Mesothelial cell of epicardium (in vitro differentiated cells): ENCODE results near the gene RASL10A. TPM values are rescaled to one million over a fixed set of nuclear protein-coding genes. Genes with fewer than 3 reads are reported as not detected.
A peak's percentile ranks its signal among the peaks of the same experiment; 100 is the strongest.

ENCODE experiments used
- DNase-seq, 2 experiments: peaks; one replicate each; pipeline ENCODE4 v3.0.0; 2021; ENCODE audit warnings: low spot score in 2 of 2; ENCODE audit not compliant: unreplicated experiment in 2 of 2
- H3K27ac Mint-ChIP-seq: 2 replicates; pipeline ENCODE4 v1.8.0; 2021; ENCODE audit warnings: mixed read lengths
- H3K27me3 Mint-ChIP-seq: 2 replicates; pipeline ENCODE4 v1.8.0; 2021; ENCODE audit warnings: low read depth, mixed read lengths
- H3K36me3 Mint-ChIP-seq: 2 replicates; pipeline ENCODE4 v1.8.0; 2021; ENCODE audit warnings: mixed read lengths
- H3K4me1 Mint-ChIP-seq: 2 replicates; pipeline ENCODE4 v1.8.0; 2021; ENCODE audit warnings: mixed read lengths
- H3K4me3 Mint-ChIP-seq: 2 replicates; pipeline ENCODE4 v1.8.0; 2021; ENCODE audit warnings: mild to moderate bottlenecking, moderate library complexity, mixed read lengths
- H3K9me3 Mint-ChIP-seq: 2 replicates; pipeline ENCODE4 v1.8.0; 2021; ENCODE audit warnings: mixed read lengths
- total RNA-seq: library from RNA; stranded (reverse); gene quantifications from 3 replicates; pipeline ENCODE4 v1.2.1, GENCODE V29; 2021
- TF ChIP-seq, protein P1 (sequence below): fragments of 200-600 bp; sonication (generic); IDR thresholded peaks from one replicate; pipeline ENCODE4 v1.5.0; 2021; ENCODE audit warnings: antibody characterized with exemption; ENCODE audit not compliant: unreplicated experiment

RASL10A gene
- total RNA-seq, 1 donor from 2014 or later: 3.8 TPM

GRCh38 chr22:29275819-29276565, 39.5 kb downstream of the RASL10A start:
- peaks cover 38% of the 10 kb centered on the region for H3K4me1 Mint-ChIP-seq
- DNase-seq: no peak
- peaks cover 57% of the 10 kb centered on the region for H3K36me3 Mint-ChIP-seq
- no peaks in the 10 kb centered on the region for H3K27me3 Mint-ChIP-seq
- H3K27ac Mint-ChIP-seq: peak overlapping the region; percentile 52
- H3K4me3 Mint-ChIP-seq: no peak overlapping the region
- TF ChIP-seq, protein P1, sequence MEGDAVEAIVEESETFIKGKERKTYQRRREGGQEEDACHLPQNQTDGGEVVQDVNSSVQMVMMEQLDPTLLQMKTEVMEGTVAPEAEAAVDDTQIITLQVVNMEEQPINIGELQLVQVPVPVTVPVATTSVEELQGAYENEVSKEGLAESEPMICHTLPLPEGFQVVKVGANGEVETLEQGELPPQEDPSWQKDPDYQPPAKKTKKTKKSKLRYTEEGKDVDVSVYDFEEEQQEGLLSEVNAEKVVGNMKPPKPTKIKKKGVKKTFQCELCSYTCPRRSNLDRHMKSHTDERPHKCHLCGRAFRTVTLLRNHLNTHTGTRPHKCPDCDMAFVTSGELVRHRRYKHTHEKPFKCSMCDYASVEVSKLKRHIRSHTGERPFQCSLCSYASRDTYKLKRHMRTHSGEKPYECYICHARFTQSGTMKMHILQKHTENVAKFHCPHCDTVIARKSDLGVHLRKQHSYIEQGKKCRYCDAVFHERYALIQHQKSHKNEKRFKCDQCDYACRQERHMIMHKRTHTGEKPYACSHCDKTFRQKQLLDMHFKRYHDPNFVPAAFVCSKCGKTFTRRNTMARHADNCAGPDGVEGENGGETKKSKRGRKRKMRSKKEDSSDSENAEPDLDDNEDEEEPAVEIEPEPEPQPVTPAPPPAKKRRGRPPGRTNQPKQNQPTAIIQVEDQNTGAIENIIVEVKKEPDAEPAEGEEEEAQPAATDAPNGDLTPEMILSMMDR: no peak
- H3K9me3 Mint-ChIP-seq: no peaks in the 10 kb centered on the region

DNA sequence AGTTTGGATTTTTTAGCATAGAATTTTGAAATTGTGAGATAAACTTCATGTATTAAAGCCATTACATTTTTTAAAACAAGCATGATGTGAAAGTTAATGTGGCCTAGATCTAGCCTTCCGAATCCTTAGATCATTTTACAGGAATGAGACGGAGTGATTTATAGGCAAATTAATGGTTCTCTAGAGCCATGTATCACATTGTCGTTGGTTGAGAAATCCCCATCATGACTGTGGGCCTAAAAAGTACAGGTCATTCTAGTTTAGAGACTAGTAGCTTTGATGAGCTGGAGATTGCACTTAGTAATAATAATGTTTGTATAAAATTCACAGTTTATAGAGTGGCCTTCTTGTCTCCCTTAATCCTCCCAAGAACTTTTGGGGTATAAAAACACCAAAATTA, 40.3 kb downstream of the RASL10A start:
- TF ChIP-seq, protein P1: no peak
- DNase-seq: no peak
- H3K27me3 Mint-ChIP-seq: no peaks in the 10 kb centered on the region
- H3K9me3 Mint-ChIP-seq: no peaks in the 10 kb centered on the region
- peak overlapping the region; percentile 50 for H3K27ac Mint-ChIP-seq
- peaks cover 46% of the 10 kb centered on the region for H3K4me1 Mint-ChIP-seq
- no peak overlapping the region for H3K4me3 Mint-ChIP-seq
- peaks cover 52% of the 10 kb centered on the region for H3K36me3 Mint-ChIP-seq

GRCh38 chr22:29272624-29273023, 42.9 kb downstream of the RASL10A start:
- Mint-ChIP-seq H3K4me3 (no peak overlapping the region), H3K27me3 (no peaks in the 10 kb centered on the region), H3K9me3 (no peaks in the 10 kb centered on the region), H3K27ac (no peak overlapping the region), H3K4me1 (peaks cover 58% of the 10 kb centered on the region), H3K36me3 (peaks cover 35% of the 10 kb centered on the region)
- DNase-seq: no peak
- TF ChIP-seq, protein P1: no peak

DNA sequence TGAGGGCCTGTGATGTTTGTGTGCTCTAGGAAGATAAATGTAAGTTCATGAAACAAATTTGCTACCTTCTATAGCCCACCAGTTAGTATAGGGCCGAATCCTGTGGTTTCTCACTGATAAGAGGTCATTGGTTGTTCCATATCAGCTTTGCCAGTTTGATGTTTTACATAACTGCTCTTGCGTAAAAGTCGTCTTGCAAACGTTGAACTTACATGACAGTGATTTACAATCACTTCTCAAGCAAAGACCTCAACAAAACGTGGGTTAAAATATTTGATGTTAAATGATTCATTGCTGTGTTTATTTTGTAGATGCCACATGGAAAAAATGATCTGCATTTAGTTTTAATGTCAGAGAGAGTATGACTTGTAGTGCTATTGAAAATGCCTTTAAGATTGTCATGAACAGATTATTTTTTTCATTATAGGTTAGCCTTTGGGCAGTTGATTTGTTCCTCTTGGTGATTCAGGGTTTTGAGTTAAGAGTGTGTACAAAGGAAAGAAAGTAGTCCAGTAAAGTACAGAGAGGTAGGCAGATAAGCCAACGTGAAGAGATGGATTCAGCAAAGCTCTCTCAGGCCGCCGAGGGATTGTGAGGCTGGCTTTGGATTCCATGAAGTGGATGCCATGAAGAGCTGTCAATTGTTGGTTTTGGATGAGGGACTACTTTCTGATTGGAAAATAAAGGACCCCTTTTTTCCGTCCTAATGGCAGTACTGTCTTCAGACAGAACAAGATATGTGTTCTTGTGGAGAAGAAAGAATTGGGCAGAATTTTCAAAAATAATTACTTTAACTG, 44.8 kb downstream of the RASL10A start:
- Mint-ChIP-seq H3K27me3 (no peaks in the 10 kb centered on the region), H3K4me1 (peaks cover 62% of the 10 kb centered on the region), H3K4me3 (peak overlapping the region; percentile 92), H3K27ac (peak overlapping the region; percentile 76), H3K36me3 (peaks cover 22% of the 10 kb centered on the region), H3K9me3 (no peaks in the 10 kb centered on the region)
- TF ChIP-seq, protein P1: no peak
- DNase-seq: no peak

DNA sequence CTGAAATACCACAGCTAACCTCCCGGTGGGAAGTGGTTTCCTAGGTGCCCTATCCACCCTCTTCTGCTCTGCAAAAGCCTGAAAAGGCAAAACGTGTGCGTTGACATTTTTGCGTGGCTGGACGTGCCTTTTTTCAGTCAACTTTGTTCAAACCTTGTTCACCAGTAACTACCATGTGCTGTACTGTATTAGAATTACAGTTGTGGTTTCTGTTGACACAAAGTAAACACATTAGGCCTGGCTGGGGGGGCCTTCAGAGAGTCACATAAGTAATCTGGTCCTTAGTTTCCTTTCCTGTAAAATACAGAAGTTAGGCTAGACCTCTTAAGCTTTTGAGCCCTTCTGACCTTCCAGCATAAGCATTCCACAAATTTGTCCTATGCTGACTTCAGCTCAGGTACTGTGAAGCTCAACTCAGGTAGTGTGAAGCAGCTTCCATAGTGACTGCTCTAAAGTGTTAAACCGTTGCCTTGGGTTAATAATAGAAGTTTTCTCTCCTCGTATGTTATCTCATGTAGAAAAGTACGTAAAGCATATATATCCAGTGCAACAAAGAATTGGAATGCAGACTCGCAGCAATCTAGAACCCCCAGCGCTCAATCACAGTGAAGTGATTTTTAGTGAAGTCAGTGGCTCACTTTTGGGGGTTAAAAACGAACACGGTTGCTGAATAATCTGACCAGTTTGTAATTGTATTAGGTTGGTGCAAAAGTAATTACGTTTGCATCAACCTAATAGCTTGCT, 45.6 kb downstream of the RASL10A start:
- Mint-ChIP-seq H3K27ac (peak overlapping the region; percentile 96), H3K27me3 (no peaks in the 10 kb centered on the region), H3K4me1 (peaks cover 56% of the 10 kb centered on the region), H3K4me3 (peak overlapping the region; percentile 92), H3K36me3 (peaks cover 16% of the 10 kb centered on the region), H3K9me3 (no peaks in the 10 kb centered on the region)
- TF ChIP-seq, protein P1: no peak
- no peak for DNase-seq
